NCI-H2227 treated with DMSO at 0.1 percent for 48 hours (cell line): ENCODE results near the gene BOD1L1.
A peak's percentile ranks its signal among the peaks of the same experiment; 100 is the strongest.

Experiments
- DNase-seq: peaks from one replicate; lab custom pipeline; 2025; lab: John Stamatoyannopoulos, UW

The BOD1L1 gene

DNA sequence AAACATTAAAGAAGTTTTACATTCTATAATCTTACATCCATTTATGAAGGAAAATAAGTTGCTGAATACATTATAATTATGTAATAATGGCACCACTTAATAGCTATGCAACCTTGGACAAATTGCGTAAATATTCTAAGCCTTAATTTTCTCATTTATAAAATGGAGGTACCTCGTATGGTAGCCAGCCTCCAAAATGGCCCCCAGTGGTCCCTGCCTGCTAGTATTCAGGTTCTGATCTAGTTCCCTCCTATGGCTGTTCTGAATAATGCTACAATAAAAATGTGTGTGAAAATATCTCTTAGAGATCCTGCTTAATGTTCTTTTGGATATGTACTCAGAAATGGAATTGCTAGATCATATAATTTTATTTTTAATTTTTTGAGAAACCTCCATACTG lies 72.2 kb downstream of the BOD1L1 start:
- no peak for DNase-seq

DNA sequence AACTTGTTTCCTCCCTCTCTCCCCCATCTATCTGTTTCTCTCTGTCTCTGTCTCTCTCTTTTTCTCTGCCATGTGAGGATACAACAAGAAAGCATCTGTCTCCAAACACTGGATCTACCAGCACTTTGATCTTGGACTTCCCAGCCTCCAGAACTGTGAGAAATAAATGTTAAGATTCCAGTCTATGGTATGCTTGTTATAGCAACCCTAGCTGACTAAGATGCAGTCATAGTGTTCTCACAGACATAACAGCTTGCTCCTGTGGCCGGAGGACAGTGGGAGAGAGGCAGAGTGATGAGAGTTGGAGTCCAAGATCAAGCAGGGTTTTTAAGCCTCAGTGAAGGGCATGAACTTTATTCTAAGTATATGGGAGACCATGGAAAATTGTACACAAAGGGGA lies 74.4 kb downstream of the BOD1L1 start:
- no peak for DNase-seq

DNA sequence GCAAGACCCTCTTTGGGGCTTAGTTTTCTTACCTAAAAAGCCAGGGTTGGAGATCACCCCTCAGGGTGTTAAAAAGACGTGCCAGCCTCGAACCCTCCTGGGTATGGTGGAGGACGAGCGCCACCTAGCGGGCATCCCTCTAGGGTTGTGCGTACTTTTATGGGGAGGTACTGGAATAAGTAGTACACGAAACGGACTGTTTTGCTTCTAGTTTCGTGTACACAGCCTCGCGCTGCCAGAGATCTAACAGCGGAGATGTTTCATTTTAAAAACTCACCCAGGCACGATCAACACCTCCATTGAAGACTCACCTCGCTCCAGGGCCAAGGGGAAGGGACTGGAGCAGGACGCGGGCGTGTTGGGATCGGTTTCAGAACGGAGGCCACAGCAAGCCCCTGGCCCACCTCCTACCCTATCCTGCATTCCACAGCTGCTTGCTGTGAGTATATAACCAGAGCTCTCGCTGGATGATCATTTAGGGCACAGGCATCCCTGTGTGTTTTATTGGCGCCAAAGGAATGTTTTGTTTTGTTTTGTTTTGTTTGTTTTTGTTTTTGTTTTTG lies 78.5 kb downstream of the BOD1L1 start:
- DNase-seq = peak; percentile 30

- DNase-seq = no peak
These were observed 79.2 kb downstream of the BOD1L1 start for GRCh38 chr4:13548059-13548983.

GRCh38 chr4:13547485-13548041 lies 80.0 kb downstream of the BOD1L1 start:
- DNase-seq = no peak

DNA sequence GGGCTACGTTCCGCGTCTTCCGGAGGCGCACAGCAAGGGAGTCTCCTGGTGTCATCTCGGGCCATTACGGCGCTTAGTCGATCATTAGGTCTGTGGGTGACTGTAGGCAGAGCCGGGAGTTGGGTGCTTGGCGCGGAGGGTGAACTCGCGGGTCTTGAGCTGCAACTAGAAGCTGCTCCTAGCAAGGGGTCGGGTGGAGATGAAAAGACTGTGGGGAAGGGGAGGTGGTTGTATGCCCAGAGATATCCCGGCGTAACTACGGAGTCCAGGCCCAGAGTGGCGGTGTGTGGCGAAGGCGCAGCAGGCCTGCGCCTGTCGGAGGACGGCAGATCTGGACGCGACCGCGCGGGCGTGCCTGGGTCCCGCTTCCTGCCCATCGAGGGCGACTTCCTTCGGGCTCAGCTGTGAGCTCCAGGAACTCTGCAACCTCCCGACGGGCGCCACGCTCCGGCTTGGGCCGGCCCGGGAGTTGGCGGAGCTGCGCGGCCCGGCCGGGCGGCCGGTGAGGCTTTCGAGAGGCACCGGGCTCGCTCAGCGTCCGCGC lies 80.5 kb downstream of the BOD1L1 start:
- DNase-seq = no peak

DNA sequence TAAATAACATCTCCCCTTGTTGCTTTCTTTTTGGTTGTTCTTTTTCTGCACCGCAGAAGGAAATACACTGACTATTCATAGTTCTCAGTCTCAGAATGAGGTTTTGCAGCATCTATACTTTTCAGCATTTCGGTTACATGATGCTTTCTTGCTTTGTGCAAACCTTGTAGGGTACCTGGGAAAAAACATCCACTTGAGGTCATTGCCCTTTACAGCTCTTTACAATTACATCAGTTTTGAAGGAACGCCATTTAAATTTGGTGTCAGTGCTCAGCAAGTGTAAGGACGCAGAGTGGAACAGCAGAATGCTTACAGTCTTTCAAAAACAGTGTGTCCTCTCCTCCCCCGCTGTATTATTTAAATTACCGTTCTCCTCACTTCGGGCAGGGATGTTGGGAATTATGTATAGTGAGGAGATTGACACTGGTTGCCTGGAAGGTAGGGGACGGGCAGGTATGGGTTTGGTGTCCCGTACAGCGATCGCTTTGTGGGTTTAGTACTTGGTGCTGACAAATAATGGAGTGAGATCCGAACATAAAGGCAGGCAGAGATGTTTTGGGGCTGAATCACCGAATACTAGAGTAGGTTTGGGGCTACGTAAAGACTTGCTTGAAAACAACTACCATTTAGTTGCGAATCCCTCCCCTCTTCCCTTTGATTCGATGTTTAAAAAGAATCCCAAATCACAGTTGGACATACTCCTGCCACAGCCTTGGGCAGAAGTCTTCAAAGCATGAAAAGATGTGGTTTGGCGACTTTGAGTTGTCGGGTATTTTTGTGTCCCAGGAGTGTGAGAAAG lies 81.2 kb downstream of the BOD1L1 start:
- no peak for DNase-seq

GRCh38 chr4:13545394-13545808 lies 82.1 kb downstream of the BOD1L1 start:
- DNase-seq = no peak

DNA sequence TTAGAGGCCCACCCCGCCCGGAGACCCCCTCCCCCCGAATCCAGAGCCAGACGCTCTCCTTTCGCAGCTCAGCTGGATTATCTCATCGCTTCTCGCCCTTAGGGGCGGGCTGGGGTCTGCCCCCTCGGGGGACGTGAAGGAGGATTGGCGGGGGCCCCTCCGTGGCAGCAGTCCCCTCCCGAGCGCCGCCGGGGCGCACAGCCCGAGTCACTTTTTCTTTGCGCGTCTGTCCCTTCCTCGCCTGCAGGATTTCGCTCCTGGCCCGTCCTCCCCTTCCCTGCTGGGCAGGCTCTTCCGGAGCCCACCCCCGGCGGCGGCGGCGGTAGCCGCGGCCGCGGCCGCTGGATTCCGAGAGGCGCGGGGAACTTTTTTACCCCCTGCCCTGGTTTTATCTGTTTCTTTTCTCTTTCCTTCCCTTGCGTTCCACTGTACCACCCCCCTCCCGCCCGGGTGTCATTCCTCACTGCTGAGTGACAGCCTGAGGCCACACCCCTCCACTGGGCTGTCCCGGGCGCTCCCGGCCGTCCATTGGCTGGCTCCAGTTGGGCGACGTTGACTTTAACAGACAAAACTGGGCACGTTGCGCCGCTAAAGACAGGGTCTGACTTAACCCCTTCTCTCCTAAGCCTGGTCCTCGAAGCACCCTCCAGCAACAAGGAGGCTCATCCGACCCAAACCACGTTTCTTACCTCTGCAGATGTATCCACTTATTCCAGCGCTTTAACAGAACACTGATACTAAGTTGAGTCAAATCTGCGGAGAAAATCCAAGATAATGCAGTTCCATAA lies 82.7 kb downstream of the BOD1L1 start:
- peak; percentile 40 for DNase-seq

DNA sequence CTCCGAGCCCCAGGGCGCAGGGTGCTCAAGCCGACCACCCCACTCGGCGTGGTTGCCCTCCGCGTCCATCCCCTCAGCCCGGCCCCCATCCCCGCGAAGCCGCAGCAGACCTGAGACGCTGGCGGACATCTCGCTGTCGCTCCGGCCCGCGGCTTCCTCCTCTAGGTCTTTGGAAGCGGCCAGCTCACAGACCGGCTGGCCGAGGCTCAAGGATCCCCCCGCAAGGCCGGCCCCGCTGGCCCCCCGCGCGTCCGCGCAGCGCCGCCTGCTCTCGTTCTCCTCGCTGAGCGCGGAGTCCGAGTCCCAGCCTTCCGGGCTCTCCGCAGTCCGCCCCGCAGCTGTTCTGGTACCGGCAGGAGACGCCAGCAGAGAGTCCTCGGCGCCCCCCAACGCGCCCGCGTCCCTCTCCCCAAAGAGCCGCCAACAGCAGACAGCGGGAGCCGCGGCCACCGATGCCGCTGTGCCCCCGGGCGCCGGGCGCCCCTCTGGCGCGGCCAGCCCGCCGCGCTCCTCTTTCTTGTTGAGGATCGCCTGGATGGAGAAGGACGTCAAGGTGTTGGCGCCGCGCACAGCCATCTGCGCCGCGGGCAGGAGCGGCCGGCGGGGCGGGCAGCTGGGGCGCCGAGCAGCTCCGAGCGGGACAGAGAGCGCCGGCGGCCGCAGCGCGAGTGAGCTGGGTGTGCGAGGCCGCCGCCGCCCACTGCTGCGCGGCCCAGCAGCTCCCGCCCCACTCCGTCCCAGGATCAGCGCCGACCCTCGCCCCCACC lies 83.5 kb downstream of the BOD1L1 start, which contains the start of gene NKX3-2:
NKX3-2 (minus strand) TSS at position 670 of the 767 bp plus-strand sequence; CDS start at position 576, 94 bp downstream.
- no peak for DNase-seq

DNA sequence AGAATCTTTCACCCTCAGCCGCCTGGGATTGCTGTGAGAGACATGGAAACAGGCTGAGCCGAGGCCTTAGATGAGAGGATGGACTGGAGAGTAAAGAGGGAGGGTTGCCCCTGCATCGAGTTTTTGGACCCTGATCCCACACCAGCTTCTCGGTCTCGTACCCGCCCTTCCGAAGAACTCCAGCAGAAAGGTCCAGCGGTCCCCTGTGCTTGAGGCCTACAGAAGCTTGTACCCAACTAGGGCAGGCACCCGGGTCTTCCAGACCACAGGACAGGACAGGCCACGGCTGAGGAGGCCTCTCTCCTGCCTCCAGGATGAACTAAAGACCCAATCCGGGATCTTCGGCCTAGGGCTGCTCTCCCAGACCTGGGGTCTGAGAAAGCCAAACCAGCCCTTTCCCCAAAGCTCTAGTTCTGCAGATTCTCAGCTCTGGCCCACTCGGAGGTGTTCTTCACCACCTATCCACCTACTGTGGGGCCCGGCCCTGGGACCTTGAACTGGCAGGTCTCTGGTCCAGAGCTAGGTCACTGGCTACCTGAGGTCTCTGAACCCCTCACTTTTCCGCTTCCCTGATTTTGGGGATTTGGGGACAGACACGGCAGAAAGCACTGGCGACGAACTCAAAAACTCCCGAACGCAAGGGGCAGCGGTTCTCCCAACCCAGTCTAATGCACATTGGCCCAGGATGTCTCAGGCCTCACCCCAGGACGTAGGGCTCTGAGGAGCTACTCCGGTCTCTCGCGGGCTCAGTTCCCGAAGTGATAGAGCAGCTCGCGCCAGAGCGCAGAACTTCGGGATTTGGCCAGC lies 84.3 kb downstream of the BOD1L1 start:
- no peak for DNase-seq

- DNase-seq = no peak
These were observed 84.9 kb downstream of the BOD1L1 start for GRCh38 chr4:13542577-13543031.

DNA sequence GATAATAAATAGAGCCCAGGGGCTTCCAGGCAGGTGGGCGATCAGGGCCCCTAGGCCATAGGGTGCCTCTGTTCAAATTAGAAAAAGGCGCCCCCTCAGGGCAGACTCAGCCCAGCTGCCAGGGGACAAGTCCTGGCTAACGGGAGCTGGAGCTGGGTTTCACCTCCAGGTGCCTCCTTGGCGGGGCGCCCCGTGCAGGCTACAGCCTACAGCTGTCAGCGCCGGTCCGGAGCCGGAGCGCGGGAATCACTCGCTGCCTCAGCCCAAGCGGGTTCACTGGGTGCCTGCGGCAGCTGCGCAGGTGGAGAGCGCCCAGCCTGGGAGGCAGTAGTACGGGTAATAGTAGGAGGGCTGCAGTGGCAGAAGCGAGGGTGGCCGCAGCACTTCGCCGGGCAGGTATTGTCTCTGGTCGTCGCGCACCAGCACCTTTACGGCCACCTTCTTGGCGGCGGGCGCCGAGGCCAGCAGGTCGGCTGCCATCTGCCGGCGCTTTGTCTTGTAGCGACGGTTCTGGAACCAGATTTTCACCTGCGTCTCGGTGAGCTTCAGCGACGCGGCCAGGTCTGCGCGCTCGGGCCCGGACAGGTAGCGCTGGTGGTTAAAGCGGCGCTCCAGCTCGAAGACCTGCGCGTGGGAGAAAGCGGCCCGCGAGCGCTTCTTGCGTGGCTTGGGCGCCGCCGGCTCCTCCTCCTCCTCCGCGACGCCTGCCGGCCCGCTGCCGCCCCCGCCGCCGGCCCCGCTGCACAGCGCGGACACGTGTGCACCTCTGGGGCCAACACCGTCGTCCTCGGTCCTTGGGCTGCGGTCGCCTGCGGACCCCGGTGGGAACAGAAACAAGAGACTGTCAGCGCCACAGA lies 85.6 kb downstream of the BOD1L1 start:
- DNase-seq = no peak

- DNase-seq = no peak
These were observed 86.3 kb downstream of the BOD1L1 start for GRCh38 chr4:13541176-13541604.

- DNase-seq = no peak
These were observed 86.9 kb downstream of the BOD1L1 start for GRCh38 chr4:13540446-13541175.

- DNase-seq = no peak
These were observed 87.7 kb downstream of the BOD1L1 start for GRCh38 chr4:13539619-13540445.
